GM23248 (cell line): Measurements from ENCODE around the gene SERINC2. TPM values are rescaled to one million over a fixed set of nuclear protein-coding genes. Genes with fewer than 3 reads are reported as not detected.
"Not testable (repeated sequence)": the region's sequence is repeated elsewhere in the genome, so short reads cannot be mapped to it uniquely, and the experiment has no call there.

ENCODE experiments used
- DNase-seq: peaks from one replicate; pipeline ENCODE4 v3.0.0-alpha.2; 2015
- H2AFZ ChIP-seq: fragments of 200-600 bp; sonication (generic); 2 replicates; pipeline ENCODE4 v1.6.1; 2016; ENCODE audit warnings: antibody characterized with exemption
- H3F3A ChIP-seq: fragments of 200-600 bp; sonication (generic); 2 replicates; pipeline ENCODE4 v1.6.1; 2016; ENCODE audit warnings: mild to moderate bottlenecking, antibody characterized with exemption, mixed run types; ENCODE audit not compliant: insufficient read depth
- H3K27ac ChIP-seq: fragments of 200-600 bp; sonication (generic); 2 replicates; pipeline ENCODE4 v1.5.1; 2016; ENCODE audit warnings: mild to moderate bottlenecking
- H3K27me3 ChIP-seq: fragments of 200-600 bp; sonication (generic); replicated peaks from 2 replicates; pipeline ENCODE4 v1.6.1; 2016; ENCODE audit warnings: mild to moderate bottlenecking; ENCODE audit not compliant: insufficient read depth
- H3K36me3 ChIP-seq: fragments of 200-600 bp; sonication (generic); 2 replicates; pipeline ENCODE4 v1.6.1; 2016; ENCODE audit warnings: low read depth, mild to moderate bottlenecking
- H3K4me1 ChIP-seq: fragments of 200-600 bp; sonication (generic); 2 replicates; pipeline ENCODE4 v1.6.1; 2016; ENCODE audit warnings: mild to moderate bottlenecking; ENCODE audit not compliant: insufficient read depth
- H3K4me2 ChIP-seq: fragments of 200-600 bp; sonication (generic); one replicate; pipeline ENCODE4 v1.6.1; 2016; ENCODE audit warnings: mild to moderate bottlenecking; ENCODE audit not compliant: unreplicated experiment
- H3K4me3 ChIP-seq: fragments of 200-600 bp; sonication (generic); 2 replicates; pipeline ENCODE4 v1.5.1; 2016; ENCODE audit warnings: mild to moderate bottlenecking
- H3K79me2 ChIP-seq: fragments of 200-600 bp; sonication (generic); 2 replicates; pipeline ENCODE4 v1.6.1; 2016; ENCODE audit warnings: mild to moderate bottlenecking; ENCODE audit not compliant: insufficient read depth
- H3K9ac ChIP-seq: fragments of 200-600 bp; sonication (generic); 2 replicates; pipeline ENCODE4 v1.6.1; 2016; ENCODE audit warnings: mild to moderate bottlenecking
- H3K9me2 ChIP-seq: fragments of 200-600 bp; sonication (generic); 2 replicates; pipeline ENCODE4 v1.6.1; 2016; ENCODE audit warnings: mixed run types, mild to moderate bottlenecking, moderate library complexity; ENCODE audit not compliant: insufficient read depth
- H3K9me3 ChIP-seq: fragments of 200-600 bp; sonication (generic); one replicate; pipeline ENCODE4 v1.6.1; 2017; ENCODE audit warnings: low read depth
- H4K20me1 ChIP-seq: fragments of 200-600 bp; sonication (generic); 2 replicates; pipeline ENCODE4 v1.6.0; 2016; ENCODE audit not compliant: insufficient read depth
- EZH2 ChIP-seq: fragments of 200-600 bp; sonication (generic); IDR thresholded peaks from 2 replicates; pipeline ENCODE4 v1.6.1; 2018; ENCODE audit warnings: antibody characterized with exemption, mild to moderate bottlenecking; ENCODE audit not compliant: insufficient read depth, poor library complexity, severe bottlenecking
- EZH2phosphoT487 ChIP-seq: fragments of 200-600 bp; sonication (generic); IDR thresholded peaks from 2 replicates; pipeline ENCODE4 v1.6.1; 2018; ENCODE audit warnings: antibody characterized with exemption, moderate library complexity, mild to moderate bottlenecking, low read depth; ENCODE audit not compliant: insufficient read depth
- WGBS, 2 experiments: methylation state at CpG; one replicate each; pipeline ENCODE4 v1.1.6; 2015 to 2017; ENCODE audit warnings: low lambda C conversion rate in 2 of 2, low coverage in 1 of 2; ENCODE audit errors: missing lambda C conversion rate in 2 of 2; 5-methylcytosine and 5-hydroxymethylcytosine counted together
- in situ Hi-C: fragments of 300-500 bp; cut with MboI; formaldehyde crosslinking; loops from 2 replicates; pipeline ENCODE4 v1.15.0; 2020
- polyA plus RNA-seq: library from polyadenylated mRNA; unstranded; fragments of >200 nt; fragmentation: Nextera tagmentation; extraction: Ambion mirVana; gene quantifications from 2 replicates; pipeline ENCODE4 v1.2.1, GENCODE V29; 2016
- total RNA-seq: library from RNA; depleted of rRNA; stranded (reverse); fragments of >200 nt; shearing (Covaris generic); gene quantifications from 2 replicates; pipeline ENCODE4 v1.2.3, GENCODE V29; 2014

SERINC2 gene
- total and polyA plus RNA-seq, 2 experiments from 2014 or later: 50.9 to 96.0 TPM

DNA sequence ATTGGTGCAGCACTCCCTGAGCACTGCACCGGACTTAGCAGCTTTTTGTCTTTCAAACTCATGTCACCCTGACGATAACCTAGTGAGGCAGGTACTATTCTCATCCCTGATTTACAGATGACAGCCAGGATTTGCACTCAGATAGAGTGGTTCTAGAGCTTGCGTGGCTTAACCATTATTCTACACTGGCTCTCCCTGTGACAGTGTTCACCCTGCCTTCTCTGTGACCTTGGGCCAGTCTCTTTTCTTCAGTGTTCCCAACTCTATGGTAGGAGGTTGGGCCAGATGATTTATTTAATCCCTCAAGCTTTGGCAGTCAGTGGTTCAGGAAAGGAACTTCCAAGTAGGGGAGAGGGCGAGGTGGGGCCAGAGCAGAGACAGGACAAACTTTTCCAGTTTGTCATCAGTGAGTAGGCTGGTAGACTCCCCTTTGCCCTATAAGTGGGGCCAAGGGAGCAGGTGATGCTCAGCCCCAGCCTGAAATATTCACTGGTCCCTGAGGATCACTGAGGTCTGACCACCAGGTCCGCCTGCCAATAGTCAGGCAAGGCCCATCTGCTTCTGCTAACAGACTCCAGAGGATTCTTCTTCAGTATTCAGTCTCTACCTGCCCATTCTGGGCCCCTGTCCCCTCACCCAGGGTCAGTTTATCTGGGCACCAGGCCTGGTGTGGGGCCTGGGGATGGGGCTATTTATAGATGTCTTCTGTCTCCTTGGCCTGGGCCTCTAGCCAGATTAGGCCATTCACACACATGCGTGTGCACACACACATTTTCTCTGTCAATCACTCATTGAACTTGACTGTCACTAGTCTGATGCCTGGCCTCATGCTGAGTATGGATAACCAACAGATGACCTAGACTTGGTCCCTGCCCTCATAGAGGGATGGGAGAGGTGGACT is 31.4 kb upstream of the SERINC2 start:
- no peaks in the 10 kb centered on the region for H3F3A ChIP-seq
- in situ Hi-C loops: no loop called here
- H3K27me3 ChIP-seq: no peaks in the 10 kb centered on the region
- peak; percentile 45 for DNase-seq
- H3K9me3 ChIP-seq: no peaks in the 10 kb centered on the region
- no peaks in the 10 kb centered on the region for H3K79me2 ChIP-seq
- no peak overlapping the region for H2AFZ ChIP-seq
- H3K4me2 ChIP-seq: no peak overlapping the region
- no peaks in the 10 kb centered on the region for H3K36me3 ChIP-seq
- peaks cover 6% of the 10 kb centered on the region; the same call in 1 of the 2 replicates for H3K4me1 ChIP-seq
- H3K27ac ChIP-seq: no peak overlapping the region
- no peaks in the 10 kb centered on the region for H3K9me2 ChIP-seq
- no peaks in the 10 kb centered on the region for H4K20me1 ChIP-seq
- no peak overlapping the region for H3K9ac ChIP-seq
- 74 to 76% methylated on average over 6 of the region's 6 CpGs for whole genome bisulfite sequencing, 2 experiments
- no peak for TF ChIP-seq EZH2
- no peak for TF ChIP-seq EZH2phosphoT487
- no peak overlapping the region for H3K4me3 ChIP-seq

DNA sequence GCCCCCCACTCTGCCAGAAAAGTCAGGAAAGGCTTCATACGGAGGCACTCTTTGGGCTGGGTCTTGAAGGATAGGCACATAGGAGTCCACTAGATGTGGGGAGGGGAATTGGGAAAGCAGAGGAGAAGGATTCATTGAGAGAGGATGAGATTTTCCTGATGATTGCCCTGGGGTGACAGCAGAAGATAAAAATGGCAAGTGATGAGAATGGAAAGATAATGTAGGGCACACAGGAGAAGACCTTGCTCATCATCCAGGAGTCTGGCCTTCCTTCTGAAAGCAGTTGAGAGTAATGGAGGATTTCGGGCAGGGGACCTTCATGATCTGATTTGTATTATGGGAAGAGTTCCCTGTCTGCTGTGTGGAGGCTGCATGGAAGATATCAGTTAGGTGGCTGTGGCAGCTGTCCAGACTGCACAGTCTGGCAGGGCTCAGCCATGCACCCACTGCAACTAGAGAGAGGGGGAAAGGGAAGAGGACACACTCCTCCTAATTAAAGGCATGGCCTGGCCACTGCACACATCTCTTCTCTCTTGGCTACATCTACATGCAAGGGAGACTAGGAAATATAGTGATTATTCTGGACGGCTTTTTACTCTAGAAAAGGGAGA is 30.5 kb upstream of the SERINC2 start:
- peaks cover 6% of the 10 kb centered on the region; the same call in 1 of the 2 replicates for H3K4me1 ChIP-seq
- no peaks in the 10 kb centered on the region for H3F3A ChIP-seq
- no peaks in the 10 kb centered on the region for H4K20me1 ChIP-seq
- H3K27ac ChIP-seq: no peak overlapping the region
- H2AFZ ChIP-seq: no peak overlapping the region
- TF ChIP-seq EZH2 (no peak), EZH2phosphoT487 (no peak)
- no peaks in the 10 kb centered on the region for H3K36me3 ChIP-seq
- H3K27me3 ChIP-seq: no peaks in the 10 kb centered on the region
- H3K79me2 ChIP-seq: no peaks in the 10 kb centered on the region
- no peaks in the 10 kb centered on the region for H3K9me3 ChIP-seq
- H3K9ac ChIP-seq: no peak overlapping the region
- in situ Hi-C loops: no loop called here
- WGBS, 2 experiments: 94 to 100% methylated on average over 3 of the region's 3 CpGs
- no peak overlapping the region for H3K4me3 ChIP-seq
- no peak overlapping the region for H3K4me2 ChIP-seq
- no peaks in the 10 kb centered on the region for H3K9me2 ChIP-seq
- DNase-seq: no peak

DNA sequence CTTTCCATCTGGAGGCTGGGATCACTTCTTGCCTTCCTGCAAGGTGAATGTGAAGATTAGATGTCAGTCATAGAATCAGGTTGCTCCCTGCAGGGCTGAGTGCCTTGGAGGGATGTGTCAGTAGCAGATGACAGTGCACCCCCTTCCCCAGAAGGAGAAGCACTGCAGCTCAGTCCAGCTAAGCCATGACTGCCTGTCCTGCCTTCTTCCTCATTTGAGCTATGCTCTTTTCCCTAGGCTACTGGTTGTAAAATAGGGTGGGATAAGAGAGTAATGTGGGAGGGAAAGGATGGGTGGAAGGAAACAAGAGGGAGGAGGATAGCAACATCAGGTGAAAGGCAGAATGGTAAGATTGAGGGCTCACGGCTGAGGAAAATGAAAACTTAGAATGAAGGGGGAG is 29.0 kb upstream of the SERINC2 start:
- no peak for TF ChIP-seq EZH2phosphoT487
- TF ChIP-seq EZH2: no peak
- Histone ChIP-seq H3K9ac (no peak overlapping the region), H3F3A (no peaks in the 10 kb centered on the region), H3K4me1 (peaks cover 6% of the 10 kb centered on the region; the same call in 1 of the 2 replicates), H3K27ac (no peak overlapping the region), H3K27me3 (no peaks in the 10 kb centered on the region), H3K9me2 (no peaks in the 10 kb centered on the region), H4K20me1 (no peaks in the 10 kb centered on the region), H3K79me2 (no peaks in the 10 kb centered on the region), H3K4me2 (no peak overlapping the region), H2AFZ (no peak overlapping the region), H3K9me3 (no peaks in the 10 kb centered on the region), H3K4me3 (no peak overlapping the region), H3K36me3 (no peaks in the 10 kb centered on the region)
- in situ Hi-C loops: no loop called here
- DNase-seq: no peak
- 87 to 92% methylated on average over 1 of the region's 1 CpG for WGBS, 2 experiments

DNA sequence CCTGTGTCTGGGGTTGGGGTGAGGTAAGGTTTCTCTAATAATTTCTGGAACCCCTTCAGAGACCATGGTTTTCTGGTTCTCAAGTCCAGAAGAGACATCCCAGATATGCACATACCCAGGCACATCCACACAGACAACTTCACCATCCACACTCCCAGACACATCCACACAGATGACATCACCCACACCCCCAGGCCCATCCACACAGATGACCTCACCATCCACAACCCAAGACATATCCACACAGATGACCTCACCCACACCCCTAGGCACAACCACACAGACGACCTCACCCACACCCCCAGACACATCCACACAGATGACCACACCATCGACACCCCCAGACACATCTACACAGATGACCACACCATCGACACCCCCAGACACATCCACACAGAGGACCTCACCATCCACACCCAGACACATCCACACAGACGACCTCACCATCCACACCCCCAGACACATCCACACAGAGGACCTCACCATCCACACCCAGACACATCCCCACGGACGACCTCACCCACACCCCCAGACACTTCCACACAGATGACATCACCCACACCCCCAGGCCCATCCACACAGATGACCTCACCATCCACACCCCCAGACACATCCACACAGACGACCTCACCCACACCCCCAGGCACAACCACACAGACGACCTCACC is 26.3 kb upstream of the SERINC2 start:
- H2AFZ ChIP-seq, H3K4me1 ChIP-seq, H3F3A ChIP-seq, H4K20me1 ChIP-seq, in situ Hi-C loops, H3K27me3 ChIP-seq, H3K79me2 ChIP-seq, H3K9me2 ChIP-seq, H3K36me3 ChIP-seq, H3K4me3 ChIP-seq, H3K9ac ChIP-seq, H3K4me2 ChIP-seq, H3K27ac ChIP-seq, DNase-seq, H3K9me3 ChIP-seq: not testable (repeated sequence)
- WGBS, 2 experiments: 68 to 83% methylated on average over 2 to 8 of the region's 8 CpGs
